NCI-H774 (cell line): ENCODE data around the gene APOD.

Experiments
- DNase-seq: peaks from one replicate; lab custom pipeline; 2025; lab: John Stamatoyannopoulos, UW

Gene APOD

DNA sequence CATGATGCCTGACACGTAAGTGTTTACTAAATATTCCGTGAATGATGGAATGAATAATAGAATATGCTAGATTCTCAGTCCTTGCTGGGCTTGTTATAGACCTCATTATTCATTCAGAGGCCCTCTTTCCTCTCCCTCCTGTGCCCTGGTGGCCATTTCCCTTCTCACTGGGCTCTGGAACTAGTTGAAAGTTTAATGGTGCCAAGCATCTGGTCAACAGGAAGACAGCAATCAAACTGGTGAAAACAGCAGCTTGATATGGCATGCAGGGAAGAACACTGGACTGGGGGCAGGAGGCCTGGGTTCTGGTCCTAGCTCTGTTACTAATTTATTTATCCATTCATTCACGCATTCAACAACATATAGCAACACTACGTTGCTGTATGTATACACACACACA is 3.7 kb upstream of the APOD start:
- DNase-seq, result no peak

DNA sequence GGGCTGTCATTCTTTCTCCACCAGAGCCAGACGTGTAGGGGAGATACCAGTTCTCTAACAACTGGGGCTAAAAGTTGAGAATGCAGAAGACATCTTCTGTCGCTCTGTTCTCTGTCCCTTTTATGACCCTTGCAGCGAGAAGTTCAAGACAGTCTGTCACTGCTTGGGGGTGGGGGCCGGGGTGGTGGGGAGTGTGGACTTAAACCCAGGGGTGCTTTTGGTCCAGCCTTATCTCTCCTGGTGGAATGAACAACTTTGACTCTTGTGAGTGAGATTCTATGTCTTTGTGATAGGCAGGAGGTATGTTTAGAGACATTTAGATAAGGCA is 767 bp upstream of the APOD start:
- no peak for DNase-seq

DNA sequence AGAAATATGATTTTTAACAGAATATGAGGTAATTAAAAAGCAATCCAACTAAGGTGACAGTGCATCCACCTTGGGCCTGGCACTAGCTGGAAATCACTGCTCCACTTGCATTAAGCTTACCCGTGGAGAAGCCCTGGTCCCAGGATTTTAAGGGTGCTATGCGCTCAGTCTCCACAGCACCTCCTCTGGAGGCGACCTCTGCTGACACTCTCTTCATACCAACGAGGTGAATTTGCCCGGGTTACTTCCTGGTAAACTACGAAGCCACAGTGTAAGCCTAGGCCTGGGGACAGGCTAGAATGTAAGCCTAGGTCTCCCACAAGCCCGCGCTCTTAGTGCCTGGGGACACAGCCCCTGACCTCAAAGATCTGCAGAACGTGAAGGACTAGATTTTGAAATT is 793 bp downstream of the APOD start:
- no peak for DNase-seq

DNA sequence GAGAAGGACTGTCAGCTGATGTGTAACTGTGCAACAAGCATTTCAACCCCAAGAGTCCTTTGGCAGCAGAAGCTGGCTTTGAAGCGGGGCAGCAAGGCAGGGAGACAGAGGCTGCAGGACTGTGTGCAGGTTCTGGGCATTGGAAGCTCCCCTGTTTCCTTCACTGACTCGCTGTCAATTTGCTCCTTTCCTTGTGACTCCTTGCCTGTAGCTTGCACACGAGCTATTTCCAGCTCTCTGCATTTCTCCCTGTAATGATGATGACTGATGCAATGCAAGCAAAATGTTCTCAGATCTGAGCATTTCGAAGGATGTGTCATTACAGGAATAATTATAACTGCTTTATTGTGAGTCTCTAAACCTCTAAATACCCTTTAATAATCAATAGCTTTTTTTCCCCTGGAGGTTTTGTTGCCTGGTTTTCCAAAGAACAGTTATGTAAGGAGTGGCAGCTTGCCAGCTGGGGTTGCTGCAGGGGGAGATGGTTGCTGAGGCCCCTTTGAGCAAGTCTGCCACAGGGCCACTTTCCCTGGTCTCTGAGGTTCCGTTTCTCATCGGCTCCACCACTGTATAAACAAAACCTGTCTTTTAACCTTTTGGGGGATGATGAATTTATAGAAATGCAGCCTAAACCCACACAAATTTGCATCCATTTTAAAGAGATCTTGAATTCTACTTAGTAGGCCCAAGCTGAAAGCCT is 2.8 kb downstream of the APOD start:
- DNase-seq, result no peak

DNA sequence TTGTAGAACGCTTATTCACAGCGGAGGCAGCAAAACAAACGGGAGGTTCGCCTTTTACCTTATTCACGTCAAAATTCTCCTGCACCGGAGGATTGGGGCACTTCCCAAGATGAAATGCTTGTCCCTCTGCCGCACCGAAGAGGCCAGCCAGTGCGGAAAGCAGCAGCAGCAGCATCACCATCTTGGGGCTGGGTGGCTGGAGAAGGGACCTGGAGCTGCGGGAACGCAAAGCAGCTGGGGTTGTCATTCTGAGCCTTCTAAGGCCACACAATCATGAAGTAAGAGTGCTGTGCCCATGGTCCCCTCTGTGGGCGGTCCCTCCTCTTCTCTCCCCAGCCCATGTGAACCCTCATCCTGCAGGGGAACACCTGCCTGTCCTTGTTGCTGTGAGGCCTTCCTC is 4.5 kb downstream of the APOD start:
- DNase-seq, result no peak

DNA sequence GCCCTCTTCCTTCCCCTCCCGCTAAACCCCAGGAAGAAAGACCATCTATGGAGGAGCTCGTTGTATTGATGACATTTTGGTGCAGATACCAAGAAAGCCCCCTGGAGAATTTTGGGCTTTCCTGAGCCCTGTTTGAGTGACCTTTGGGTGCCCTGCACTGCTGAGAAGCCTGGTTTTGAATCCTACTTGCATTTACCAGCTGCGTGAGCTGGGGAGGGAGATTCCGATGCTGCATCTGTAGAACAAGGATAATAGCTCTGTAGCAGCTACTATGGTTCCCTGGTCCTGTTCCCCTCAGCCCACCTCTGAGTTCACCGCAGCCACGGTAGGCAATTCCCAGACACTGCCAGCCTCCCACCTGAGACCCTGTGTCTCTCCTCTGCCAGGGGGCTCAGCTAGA is 5.2 kb downstream of the APOD start:
- no peak for DNase-seq

DNA sequence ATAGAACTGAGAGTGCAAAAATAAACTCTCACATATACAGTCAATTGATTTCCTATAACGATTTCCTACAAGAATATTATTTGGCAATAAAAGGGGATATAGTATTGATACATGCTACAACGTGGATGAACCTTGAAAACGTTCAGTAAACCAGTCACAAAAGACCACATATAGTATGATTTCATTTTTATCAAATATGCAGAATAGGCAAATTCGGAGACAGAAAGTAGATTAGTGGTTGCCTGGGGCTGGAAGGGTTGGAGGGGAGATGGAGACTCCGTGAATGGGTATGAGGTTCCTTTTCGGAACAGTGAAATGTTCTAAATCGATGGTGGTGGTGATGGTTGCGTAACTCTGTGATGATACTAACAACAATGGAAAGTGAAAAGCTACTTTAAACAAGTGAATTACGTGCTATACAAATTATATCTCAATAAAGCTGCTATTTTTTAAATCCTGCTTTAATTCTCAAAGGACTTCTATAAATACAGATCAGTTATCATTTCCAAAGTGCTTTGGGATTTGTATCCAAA is 6.0 kb downstream of the APOD start:
- no peak for DNase-seq

DNA sequence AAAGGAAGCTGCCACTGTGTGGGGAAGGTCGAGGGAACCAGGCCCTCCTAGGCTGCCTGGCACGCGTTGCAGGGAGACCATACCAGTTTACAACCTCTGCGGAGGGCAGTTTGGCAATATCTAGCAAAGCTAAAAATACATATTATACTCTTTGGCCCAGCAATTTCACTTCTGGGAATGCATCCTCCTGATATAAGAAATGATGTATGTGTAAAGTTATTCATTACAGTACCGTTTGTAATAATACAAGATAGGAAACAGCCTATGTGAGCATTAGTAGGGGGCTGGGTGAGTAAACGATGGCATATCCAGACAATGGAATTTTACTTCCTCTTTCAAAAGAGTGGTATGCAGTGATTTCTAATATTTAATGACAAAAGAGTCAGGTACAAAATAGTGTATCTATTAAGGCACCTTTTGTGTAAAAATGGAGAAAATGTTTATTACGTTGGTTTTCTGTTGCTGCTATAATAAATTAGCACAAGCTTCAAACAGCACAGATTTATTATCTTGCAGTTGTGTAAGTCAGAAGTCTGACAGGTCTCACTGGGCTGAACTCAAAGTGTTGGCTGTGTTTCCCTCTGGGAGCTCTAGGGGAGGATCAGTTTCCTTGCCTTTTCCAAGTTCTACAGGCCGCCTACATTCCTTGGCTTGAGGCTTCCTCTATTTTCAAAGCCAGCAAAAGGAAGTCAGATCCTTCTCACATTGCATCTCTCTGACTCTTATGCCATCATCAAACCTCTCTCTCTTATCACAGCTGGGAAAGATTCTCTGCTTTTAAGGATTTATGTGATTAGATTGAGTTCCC is 9.0 kb downstream of the APOD start:
- no peak for DNase-seq

DNA sequence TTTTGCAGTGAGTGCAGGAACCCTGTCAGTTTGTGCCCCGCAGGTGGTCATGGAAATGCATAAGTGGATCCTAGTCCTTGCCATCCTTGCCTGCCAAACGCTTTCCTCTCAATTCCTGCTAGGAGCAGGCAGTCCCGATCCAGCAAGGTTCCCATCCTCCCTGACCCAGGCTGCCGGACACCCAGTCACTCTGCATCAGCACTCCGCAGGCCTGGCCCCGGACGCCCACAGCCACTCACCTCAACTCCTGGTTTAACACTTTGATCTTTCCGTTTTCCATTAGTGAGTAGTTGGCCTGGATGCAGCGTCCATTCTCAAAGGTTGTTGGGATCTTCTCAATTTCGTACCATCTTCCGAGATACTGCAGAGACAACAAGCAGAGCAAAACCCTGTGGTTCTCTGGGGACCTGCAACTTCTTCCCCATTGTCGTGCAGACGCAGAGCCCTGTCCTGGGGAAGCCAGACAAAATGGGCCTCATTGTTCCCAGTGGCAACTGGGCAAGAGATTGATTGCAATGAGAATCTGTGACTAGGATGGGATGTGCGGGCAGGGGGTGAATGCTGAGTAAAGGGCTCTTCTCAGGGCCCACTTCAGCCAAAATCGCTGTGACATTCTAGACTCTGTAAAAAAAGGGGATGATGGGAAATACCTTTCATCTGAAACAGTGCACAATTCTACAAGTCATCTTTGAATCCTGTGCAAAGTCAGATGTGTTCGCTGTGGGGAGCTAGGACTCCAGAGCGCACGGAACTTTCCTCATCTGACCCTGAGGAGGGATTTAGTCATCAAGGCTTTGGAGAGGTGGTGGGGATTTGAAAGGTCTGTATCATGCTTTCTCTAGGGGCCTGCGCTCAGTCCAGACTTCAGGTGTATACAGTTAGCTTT is 9.9 kb downstream of the APOD start:
- DNase-seq, result no peak

DNA sequence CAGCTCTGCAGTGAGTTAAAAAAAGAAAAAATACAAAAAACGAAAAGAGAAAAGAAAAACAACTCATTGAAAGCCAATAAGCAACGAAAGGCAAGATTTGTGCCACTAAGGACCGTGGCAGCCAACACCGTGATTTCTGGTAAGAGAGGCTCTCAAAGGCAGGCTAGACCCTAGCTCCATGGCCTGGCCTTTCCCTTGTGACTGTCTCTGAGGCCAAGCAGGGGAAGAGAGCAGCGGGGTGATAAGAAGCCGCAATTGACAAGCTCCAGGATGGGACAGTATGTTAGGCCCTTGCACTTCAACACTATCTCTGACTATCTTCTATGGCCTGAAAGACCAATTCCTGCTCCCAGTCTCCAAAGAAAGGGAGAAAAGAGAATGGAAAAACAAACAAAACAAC is 12.4 kb downstream of the APOD start:
- no peak for DNase-seq

DNA sequence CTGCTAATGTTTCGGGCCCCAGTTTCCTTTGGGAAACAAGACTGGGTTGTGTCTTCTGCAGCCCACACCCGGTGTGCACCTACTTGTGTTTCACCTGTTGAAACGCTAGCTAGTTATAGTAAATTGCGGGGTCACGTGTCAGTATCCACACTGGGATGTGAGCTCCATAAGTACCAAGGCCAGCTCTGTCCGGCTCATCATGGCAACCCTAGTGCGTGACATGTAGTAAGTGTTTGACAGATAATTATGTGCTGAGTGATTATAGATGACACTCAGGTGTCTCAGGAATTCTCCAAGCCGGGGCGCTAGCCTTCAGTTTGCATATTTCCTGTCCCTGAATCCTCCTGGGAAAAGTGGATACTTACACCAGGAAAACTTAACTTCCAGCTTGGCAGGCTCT is 12.8 kb downstream of the APOD start:
- DNase-seq, result no peak

DNA sequence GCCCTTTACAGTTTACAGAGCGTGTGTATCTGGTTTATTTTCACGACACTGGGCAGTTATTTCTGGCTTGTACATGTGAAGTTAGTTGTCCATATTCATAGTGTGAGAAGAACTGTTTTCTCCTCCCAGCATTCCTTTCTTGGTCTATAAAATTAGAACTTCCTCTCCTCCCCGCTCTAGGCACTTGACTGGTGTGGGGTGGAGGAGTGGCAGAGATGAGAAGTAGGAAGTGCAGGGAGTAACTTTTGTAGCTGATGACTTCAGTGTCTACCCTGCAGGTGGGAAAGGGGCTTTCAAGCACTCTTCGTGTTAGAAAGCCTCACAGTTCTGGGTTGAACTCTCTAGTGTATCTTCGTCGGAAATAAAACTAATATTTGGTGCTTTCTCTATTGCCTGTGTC is 13.4 kb downstream of the APOD start:
- DNase-seq, result no peak

DNA sequence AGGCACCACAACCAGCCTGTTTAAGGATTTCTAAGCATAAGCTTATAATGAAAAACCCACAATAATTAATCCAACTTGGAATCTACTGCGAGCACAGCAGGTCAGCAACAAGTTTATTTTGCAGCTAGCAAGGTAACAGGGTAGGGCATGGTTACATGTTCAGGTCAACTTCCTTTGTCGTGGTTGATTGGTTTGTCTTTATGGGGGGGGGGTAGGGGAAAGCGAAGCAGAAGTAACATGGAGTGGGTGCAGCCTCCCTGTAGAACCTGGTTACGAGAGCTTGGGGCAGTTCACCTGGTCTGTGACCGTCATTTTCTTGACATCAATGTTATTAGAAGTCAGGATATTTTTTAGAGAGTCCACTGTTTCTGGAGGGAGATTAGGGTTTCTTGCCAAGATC is 15.1 kb downstream of the APOD start:
- no peak for DNase-seq

DNA sequence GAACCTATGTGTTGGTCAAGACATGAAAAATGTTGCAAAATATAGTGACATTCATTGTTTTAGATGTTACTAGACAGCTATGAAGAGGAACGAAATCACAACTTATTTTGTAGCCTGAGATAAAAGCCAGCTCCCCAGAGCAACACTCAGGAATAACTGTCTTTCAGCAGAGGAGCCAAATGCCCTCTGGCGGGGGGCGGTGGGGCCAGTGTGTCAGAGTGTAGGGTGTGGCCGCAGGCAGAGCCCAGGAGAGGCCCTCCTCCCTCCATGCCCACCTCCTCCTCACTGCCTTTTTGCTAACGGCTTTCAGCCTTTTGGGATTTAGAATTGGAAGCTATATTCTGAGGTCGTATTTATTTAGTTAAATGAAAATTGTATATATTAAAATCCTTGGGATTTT is 16.9 kb downstream of the APOD start:
- DNase-seq, result no peak

DNA sequence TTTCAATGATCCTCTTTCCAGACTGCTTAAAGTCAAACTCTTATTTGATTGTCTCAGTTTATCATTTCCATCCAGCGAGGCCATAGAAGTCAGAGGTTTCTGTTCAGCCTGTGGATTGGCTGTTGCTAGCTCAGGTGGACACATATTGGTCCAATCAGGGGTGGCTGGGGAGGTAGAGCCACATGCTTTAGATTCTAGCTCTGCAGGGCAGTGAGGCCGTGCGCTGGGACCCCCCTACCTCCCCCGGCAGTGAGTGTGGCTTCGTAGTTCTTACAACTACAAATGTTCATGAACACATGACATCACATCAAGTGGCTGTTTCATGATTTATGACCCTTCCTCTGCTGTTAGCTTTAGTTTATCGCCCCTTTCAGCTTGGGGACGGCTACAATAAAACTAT is 18.0 kb downstream of the APOD start:
- no peak for DNase-seq

DNA sequence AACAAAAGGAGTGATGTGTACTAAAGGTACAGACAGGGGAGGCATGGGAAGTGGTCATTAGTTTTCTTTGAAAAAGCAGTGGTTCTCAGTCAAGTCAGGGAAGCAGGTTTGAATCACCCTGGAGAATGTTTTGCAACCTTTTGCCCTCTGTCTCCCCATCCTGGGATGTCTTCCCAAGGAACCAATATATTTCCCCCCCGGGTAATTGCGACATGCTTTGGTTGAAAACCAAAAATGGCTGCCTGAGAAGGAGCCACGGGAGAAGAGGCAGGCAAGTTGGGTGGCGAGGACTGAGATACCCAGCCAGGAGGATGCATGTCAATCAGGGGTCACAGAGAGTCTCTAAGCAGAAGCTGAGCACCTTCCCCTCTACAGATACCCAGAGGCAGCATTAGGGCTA is 20.4 kb downstream of the APOD start:
- DNase-seq, result no peak

DNA sequence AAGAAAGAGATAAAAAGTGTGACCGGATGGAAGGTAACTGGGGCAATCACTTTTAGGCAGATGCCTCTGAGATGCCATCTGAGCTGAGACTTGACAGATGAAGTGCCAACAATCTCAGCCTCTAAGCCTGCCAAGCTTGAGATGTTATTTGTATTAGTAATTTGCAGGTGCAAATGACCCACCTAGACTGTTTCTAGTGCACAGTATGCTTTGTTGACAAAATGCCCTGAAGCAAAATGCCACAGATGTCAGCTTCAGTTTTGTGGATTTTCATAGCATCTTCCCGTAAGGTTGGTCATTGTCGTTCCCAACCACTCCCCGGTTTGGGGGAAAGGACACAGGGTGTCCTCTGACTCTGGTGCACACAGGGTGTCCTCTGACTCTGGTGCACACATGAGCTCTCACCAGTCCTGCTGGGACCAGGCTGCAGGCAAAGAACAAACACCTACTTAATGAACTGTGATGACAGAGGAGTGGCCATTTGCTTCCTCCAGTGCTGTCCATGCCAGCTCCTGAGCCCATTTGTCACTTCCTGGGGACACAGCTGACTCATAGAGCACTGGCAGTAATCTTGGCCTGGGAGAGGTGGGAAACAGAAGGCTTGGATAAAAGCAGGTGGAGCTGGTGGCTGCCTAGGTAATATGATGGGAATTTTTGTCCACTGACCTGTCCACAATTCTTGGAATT is 23.9 kb downstream of the APOD start:
- peak; percentile 75 for DNase-seq

DNA sequence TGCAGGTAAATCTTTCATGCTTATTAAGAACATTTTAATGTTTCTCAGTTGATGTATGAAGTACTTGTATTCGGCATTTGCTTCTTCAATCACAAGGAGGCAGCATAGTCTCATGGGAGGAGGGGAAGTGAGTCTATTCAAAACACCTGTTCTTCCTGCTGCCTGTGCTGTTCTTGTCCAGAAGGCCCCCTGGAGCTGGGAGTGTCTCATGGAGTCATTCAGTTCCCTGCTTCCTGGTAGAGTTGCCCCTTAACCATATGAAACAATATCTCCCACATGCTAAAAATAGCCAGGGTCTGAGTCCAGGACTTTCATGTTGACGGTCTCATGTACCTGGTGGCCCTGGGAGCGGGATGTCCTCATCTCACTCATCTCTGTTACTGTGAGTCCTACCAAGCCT is 25.1 kb downstream of the APOD start:
- peak; percentile 74 for DNase-seq

DNA sequence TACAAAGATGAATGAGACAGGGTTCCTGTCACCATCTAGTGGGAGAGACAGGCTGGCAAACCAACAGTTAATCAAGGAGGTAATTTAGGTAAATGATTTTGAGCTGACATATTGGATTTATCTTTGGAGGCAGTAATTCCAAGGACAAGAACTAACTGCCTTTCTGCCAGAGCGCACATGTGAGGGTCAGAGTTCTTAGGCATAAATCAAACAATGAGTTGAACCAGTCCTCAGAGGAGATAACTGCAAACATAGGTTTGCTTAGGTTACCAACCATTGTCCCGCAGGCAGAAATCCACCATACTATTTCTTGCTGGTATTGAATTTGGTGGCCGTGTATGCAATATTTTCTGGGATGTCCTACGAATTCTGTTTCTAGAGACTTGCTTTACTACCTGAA is 26.4 kb downstream of the APOD start:
- DNase-seq, result no peak

DNA sequence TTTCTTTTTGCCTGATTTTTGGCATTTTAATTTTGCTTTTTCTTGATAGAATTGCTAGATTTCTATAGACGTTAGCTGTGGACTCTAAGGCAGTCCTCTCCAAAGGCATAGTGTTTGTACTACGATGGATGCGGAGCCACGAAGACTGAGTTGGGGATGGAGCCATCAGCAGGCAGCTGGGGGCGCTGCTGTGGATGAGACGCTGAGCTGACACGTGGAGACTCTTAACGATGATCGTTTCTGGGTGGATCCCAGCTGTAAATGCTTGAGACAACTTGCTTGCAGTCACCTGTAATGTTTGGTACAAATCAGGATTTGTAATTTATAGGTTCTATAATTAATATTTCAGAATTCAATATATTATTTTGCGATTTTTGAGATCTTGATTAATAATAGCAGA is 27.4 kb downstream of the APOD start:
- DNase-seq, result peak; percentile 71

DNA sequence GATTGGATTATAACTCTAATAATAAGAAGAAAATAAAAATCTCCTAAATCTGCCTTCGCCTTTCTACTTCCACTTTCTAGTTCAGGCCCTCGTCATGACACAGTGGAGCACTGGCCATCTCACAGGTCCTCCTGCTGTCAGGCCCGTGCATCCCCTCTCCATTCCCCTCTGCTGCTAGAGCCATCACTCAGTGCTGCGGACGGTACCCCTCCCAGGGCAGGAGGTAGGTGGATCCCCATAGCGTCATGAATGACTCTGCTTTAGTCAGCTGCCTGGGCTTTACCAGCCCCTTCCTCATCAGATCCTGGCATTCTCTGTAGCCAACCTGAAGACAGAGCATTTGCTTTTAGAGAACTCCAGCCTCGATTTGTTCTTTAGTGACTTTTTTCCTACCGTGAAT is 28.6 kb downstream of the APOD start:
- DNase-seq, result no peak

DNA sequence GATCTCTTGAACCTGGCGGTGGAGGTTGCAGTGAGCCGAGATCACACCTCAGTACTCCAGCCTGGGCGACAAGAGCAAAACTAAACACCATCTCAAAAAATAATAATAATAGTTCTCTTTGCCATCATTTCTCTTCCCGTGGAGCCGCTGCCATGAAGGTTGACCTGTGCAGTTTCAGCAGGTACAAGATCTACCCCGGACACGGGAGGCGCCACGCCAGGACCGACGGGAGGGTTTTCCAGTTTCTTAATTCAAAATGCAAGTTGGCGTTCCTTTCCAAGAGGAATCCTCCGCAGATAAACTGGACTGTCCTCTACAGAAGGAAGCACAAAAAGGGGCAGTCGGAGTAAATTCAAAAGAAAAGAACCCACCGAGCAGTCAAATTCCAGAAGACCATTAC is 29.3 kb downstream of the APOD start:
- DNase-seq, result no peak
